ENCODE measurements around the gene PCDH9.

- TF ChIP-seq ZNF274 (IDR thresholded peaks at IDR 0.05; ENCODE audit: low read depth, low read length), result no peak
- TF ChIP-seq YY1 (IDR thresholded peaks at IDR 0.05; ENCODE audit: insufficient read depth, insufficient read length), result no peak
These were observed 692.7 kb downstream of the PCDH9 start for GRCh38 chr13:66537417-66537816.

All from NT2/D1 (cell line).